Measurements from ENCODE around the gene BCL7C.
A peak's percentile ranks its signal among the peaks of the same experiment; 100 is the strongest.
"Not testable (repeated sequence)": the region's sequence is repeated elsewhere in the genome, so short reads cannot be mapped to it uniquely, and the experiment has no call there.

The BCL7C gene

GRCh38 chr16:30894540-30895368 is 877 bp upstream of the BCL7C start:
- no peak for DNase-seq

DNA sequence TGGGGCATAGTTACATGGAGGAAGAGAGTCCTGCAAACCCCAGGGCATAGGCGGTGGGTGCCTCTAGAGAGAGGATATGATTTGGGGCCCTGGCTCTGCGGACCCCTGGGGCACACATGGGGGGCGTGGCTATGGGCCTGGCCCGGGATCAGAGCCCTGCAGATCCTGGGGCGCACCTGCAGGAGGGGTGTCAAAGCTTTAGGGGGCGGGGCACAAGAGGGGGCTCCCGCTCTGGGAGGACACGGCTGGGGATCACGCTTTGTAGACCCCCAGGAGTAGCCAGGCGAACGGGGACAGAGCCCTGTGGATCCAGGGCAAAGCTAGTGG is 497 bp downstream of the BCL7C start:
- DNase-seq = no peak

DNA sequence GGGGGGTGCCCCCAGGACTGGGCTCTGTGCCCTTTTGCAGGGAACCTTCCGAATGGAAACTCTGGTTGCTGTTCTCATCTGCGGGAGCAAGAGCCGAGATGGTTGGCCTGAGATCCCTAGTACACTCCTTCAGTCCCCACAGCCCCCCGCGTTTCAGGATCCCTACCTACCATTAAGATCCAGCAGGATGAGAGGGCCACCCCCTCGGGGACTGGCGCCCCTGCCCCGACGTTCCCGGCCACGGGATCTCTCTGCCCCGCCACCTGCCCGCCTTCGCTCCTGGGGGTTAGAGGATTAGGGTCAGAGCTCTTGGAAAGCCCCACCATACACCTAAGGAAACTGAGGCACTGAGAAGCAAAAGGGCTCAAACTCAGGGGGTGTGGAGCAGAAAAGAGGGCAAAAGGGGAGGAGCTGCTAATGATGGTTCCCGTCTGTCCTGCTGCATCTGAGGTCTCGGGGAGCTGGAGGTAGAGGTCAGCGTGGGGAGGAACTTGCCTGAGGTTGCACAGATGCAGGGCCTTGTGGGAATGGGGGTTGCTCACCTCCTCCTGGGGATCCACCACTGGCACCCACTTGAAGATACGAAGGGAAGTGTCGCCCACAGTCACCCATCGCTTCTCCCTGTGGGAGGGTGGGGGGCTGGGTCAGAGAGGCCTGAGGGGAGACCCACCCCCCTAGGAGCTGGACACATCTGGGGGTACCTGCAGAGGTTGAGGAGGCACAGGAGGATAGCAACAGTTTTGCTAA is 1.0 kb downstream of the BCL7C start:
- no peak for DNase-seq

DNA sequence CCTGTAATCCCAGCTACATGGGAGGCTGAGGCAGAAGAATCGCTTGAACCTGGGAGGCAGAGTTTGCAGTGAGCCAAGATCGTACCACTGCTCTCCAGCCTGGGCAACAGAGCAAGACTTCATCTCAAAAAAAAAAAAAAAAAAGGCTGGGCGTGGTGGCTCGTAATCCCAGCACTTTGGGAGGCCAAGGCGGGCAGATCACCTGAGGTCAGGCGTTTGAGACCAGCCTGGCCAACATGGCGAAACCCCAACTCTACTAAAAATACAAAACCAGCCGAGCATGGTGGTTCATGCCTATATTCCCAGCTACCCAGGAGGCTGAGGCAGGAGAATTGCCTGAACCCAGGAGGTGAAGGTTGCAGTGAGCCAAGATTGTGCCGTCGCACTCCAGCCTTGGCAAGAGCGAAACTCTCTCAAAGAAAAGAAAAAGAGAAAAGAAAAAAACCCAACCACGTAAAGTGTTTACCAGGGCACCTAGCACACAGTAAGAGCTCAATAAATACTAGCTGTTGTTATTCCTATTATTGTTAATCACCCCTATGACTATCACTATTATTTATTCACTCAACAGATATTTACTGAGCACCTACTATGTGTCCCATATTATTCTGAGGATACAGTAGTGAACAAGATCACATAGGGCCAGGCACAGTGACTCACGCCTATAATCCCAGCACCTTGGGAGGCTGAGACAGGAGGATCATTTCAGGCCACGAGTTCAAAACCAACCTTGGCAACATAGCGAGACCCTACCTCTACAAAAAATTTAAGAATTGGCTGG is 2.6 kb downstream of the BCL7C start:
- DNase-seq = not testable (repeated sequence)

- DNase-seq = no peak
These were observed 4.2 kb downstream of the BCL7C start for GRCh38 chr16:30889721-30890120.

GRCh38 chr16:30888856-30889499 is 4.9 kb downstream of the BCL7C start:
- no peak for DNase-seq

DNA sequence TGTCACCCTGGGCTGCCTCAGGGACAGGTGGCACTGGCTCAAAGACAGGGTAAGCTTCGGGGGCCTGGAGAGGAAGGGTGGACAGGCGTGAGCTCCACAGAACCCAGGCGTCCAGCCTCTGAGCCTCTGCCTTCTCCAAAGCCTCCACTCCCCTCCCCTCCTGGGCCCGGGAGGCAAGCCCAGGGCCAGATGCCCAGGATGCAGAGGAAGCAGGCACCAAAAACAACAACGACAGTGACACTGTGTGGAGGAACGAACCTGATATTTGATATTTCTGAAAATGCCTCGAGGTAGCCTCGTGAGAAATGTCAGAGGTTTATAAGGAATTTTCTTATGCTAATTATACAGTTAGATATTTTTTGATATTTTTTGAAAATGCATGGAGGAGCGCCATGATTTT is 6.0 kb downstream of the BCL7C start:
- no peak for DNase-seq

GRCh38 chr16:30886145-30886544 is 7.7 kb downstream of the BCL7C start:
- DNase-seq = no peak

GRCh38 chr16:30885196-30885595 is 8.7 kb downstream of the BCL7C start:
- no peak for DNase-seq

- DNase-seq = no peak
These were observed 9.1 kb downstream of the BCL7C start for GRCh38 chr16:30884760-30885159.

DNA sequence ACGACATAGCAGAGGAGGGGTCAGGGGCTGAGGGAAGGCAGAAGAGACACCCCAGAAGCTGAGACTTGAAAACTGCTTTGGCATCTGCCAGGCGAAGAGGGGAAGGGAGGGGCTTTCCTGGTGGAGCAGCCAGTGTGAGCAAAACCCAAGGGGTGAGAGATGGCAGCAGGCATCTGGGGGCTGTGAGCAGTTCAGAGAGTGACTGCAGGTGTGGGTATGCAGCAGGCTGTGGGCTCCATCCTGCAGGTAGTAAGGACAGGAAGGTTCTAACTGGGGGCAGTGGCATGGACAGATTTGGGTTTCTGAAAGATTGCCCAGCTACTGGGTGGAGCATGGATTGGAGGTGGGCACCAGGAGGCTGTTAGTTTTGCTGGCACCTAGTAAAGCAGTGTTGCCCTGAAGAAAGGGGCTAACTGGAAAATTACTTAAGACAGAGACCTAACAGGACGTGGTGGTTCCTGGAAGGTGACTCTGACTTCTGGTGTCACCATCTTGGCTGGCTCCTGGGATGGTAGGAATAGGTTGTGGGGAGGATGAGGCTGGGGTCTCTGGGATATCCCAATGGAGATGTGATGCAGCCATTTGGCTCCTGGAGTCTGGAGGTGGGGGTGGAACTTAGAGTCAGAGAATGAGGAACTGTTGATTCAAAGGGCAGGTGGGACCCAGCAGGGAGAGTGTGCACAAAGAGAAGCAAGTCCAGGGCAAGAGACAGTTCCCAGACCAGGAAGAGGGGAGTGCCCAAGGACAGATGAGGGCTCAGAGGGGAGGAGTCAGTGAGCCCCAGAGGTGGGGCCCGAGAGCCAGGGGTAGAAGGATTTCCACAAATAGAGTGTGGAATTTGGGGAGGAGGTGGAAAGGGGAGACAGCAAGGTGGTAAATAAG is 11.2 kb downstream of the BCL7C start:
- DNase-seq = no peak

DNA sequence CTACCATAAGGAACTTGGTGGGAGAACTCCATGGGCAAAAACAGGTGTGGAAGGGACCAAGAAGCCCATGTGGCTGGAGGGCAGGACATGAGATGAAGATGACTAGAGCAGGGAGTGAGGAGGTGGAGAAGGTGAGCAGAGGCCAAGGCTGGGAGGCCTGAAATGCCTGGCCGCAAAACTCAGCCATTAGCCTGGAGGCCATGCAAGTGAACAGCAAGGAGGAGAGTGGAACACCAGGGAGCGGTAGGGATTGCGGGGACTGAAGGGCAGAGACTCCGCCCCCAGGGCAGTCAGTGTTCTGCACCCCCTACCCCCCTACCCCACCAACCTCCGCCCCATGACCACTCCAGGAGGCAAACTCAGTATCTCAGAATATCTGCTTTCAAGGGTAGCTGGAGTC is 17.0 kb downstream of the BCL7C start:
- DNase-seq = no peak

DNA sequence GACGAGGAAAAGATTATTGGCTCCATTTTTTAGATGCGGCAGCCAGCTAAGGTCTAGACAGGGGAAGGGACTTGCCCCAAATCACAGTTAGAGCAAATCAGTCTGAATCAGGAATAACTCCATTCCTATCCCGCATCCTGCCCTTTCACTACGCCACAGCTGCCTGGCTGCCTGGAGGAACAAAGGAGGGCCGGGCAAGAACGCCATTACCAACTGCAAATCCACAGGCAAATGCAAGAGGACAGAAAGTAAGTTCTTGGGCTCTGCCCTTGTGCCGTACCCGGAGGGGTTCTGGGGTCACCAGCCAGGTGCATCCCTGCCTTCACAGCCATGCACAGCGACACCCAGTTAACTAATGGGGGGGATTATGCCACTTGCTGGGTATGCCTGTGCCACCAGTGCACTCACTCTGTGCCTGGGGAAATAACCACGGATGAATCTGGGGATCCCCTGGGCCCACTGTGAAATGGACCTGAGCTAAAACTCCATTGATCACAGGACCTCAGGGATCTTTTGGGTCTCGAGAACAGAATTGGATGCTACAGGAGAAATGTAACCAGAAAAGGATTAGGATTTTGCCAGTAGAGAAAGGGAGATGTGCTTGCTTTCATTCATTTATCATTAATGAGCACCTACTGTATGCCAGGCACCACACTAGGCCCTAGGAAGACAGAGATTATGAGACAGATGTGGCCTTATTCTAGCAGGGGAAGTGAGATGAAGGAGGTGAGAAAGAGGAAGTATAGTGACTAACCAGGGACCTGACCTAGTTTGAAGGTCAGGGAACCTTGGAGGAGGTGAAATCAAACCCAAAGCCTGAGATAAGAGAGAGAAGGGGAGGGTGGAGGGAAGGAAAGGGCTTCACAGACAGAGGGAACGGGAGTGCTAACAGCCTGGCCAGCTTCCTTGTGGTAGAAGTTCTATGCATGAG is 17.7 kb downstream of the BCL7C start:
- no peak for DNase-seq

DNA sequence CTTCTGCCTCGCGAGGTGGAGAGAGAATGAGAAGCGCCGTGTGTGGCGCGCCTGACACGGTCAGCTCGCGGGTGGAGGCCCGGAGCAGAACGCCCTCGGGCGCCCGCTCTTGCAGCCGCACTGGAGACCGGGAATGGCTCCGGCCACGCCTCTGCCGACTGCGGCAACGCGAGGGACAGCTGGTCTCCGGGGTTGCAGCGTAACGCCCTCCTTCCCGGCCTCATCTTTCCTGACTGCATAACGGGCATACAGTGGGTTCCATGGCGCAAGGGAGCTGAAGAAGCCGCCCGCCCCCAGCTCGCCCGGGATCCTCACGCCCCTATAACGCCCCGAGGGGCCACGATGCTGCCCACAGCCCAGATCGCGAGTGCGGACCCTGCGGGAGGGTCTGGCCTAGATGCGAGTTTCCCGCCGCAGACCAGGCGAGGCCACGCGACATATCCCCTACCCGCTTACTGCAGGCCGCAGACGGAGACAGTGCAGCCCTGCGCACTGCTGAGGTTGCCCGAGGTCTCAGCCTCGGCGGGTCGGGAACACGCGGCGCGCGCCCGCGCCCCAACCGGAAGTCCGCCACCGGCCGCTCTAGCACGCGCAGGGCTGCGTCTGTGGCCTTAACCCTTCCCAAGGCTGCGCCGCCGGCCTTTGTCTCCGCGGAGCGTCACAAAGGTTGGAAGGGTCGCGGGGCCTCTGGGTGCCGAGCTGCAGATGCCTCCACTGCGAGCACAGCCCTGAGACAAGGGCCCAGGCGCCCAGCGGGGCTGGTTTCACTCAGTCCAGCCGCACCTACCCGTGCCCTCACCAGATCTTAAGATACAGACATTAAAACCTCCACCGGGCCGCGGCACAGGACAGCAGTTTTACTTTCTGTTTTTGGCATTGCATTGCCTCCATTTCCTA is 18.8 kb downstream of the BCL7C start:
- DNase-seq = peak; percentile 87

GRCh38 chr16:30874244-30874820 is 19.5 kb downstream of the BCL7C start:
- DNase-seq = no peak

- no peak for DNase-seq
These were observed 23.0 kb downstream of the BCL7C start for GRCh38 chr16:30870904-30871303.

DNA sequence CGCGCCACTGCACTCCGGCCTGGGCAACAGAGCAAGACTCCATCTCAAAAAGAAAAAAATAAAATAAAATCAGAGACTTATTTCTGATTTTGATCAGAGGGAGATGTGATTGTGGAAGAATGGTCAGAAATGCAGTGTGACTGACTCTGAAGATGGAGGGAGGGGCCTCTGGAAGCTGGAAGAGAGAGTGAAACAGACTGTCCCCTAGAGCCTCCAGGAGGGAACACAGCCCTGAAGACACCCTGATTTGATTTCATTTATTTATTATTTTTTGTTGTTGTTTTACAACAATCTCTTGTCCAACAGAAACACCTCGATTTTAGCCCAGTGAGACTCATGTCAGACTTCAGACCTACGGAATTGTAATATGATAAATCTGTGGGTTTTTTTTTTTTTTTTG is 26.1 kb downstream of the BCL7C start:
- DNase-seq = no peak

GRCh38 chr16:30866031-30866430 is 27.8 kb downstream of the BCL7C start:
- no peak for DNase-seq

- DNase-seq = not testable (repeated sequence)
These were observed 30.7 kb downstream of the BCL7C start for GRCh38 chr16:30863178-30863577.

Data from activated CD4-positive, CD25-positive, alpha-beta regulatory T cell treated with anti-CD3 and anti-CD28 coated beads, Interleukin-2, amount 50 U/mL, for 72 hours (primary cell).